Kidney epithelial cell (primary cell): ENCODE measurements around the gene PTBP3. TPM values are rescaled to one million over a fixed set of nuclear protein-coding genes. Genes with fewer than 3 reads are reported as not detected.

Experiments
- DNase-seq: peaks from one replicate; pipeline ENCODE4 v3.0.0-alpha.2; 2010; ENCODE audit warnings: low read depth
- H3K27me3 ChIP-seq: 2 replicates; pipeline ENCODE4 v1.6.0; 2011; ENCODE audit warnings: low read length; ENCODE audit not compliant: control insufficient read depth, insufficient read depth
- H3K36me3 ChIP-seq: 2 replicates; pipeline ENCODE4 v1.5.1; 2011; ENCODE audit warnings: low read length; ENCODE audit not compliant: control insufficient read depth, insufficient read depth
- H3K4me3 ChIP-seq: 2 replicates; pipeline ENCODE4 v1.5.1; 2011; ENCODE audit warnings: low read depth, mild to moderate bottlenecking, control low read depth, low read length
- total RNA-seq: library from RNA; depleted of rRNA; stranded (reverse); fragments of >200 nt; gene quantifications from 2 replicates; pipeline ENCODE4 v1.2.3, GENCODE V29; 2015
- TF ChIP-seq, protein P1 (sequence below): IDR thresholded peaks from 2 replicates; pipeline ENCODE4 v1.5.1; 2011; ENCODE audit warnings: mild to moderate bottlenecking, moderate library complexity, low read length, control low read depth, inconsistent platforms; ENCODE audit not compliant: insufficient read depth, poor library complexity, severe bottlenecking

PTBP3 gene
- total RNA-seq, 1 donor from 2014 or later = 79.8 TPM

DNA sequence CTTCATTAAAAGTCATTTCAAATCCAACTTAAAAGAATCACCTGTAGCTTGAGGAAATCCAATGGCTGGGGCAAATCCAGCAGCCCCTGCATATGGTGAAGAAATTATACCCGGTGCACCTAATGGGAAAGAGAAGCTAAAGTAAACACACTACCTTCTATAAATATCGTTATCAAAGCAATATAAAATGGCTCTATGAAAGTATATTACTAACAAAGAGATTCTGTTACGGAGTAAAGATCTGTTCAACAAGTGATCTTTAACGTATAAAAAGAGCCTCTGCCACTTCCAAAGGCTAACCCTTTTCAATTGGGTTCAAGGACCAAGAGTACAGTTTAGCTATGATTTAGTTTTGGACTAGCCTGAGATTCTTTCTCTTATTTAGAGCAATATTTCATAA is 98.6 kb downstream of the PTBP3 start:
- no peak overlapping the region for H3K4me3 ChIP-seq
- no peaks in the 10 kb centered on the region for H3K36me3 ChIP-seq
- H3K27me3 ChIP-seq = no peaks in the 10 kb centered on the region
- TF ChIP-seq, protein P1, sequence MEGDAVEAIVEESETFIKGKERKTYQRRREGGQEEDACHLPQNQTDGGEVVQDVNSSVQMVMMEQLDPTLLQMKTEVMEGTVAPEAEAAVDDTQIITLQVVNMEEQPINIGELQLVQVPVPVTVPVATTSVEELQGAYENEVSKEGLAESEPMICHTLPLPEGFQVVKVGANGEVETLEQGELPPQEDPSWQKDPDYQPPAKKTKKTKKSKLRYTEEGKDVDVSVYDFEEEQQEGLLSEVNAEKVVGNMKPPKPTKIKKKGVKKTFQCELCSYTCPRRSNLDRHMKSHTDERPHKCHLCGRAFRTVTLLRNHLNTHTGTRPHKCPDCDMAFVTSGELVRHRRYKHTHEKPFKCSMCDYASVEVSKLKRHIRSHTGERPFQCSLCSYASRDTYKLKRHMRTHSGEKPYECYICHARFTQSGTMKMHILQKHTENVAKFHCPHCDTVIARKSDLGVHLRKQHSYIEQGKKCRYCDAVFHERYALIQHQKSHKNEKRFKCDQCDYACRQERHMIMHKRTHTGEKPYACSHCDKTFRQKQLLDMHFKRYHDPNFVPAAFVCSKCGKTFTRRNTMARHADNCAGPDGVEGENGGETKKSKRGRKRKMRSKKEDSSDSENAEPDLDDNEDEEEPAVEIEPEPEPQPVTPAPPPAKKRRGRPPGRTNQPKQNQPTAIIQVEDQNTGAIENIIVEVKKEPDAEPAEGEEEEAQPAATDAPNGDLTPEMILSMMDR = no peak
- no peak for DNase-seq

DNA sequence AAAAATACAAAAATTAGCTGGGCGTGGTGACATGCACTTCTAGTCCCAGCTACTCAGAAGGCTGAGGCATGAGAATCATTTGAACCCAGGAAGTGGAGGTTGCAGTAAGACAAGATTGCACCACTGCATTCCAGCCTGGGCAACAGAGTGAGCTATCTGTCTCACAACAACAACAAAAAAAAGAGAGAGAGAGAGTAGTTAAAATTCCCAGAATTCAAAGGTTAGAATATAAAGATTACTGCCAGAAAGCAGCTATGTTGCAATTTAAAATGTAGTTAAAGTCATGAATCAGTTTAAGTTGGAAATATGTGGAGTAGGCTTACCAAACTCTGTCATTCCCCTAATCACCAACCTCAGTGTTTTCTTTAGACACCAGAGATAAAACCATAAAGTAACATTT is 99.7 kb downstream of the PTBP3 start:
- no peaks in the 10 kb centered on the region for H3K27me3 ChIP-seq
- TF ChIP-seq, protein P1 = no peak
- H3K36me3 ChIP-seq = no peaks in the 10 kb centered on the region
- DNase-seq = no peak
- no peak overlapping the region for H3K4me3 ChIP-seq

DNA sequence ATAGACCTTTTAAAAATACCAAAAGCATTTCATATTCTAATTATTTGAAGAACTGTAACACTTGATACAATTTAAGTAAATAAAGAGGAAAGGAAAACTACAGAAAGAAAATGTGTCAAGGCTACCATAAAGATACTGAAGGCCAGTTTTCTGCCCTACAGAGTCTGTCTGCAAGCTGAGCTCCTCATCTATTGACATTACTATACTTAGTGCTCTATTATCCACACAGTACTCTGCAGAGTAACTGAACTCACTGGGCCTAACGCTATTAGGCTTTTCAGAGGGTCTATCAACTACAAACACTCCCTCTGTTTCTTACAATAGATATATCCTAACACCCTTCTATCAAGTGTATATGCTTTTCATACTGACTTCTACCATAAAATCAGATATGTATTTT is 101.2 kb downstream of the PTBP3 start:
- H3K27me3 ChIP-seq = no peaks in the 10 kb centered on the region
- H3K4me3 ChIP-seq = no peak overlapping the region
- no peak for DNase-seq
- TF ChIP-seq, protein P1 = no peak
- H3K36me3 ChIP-seq = no peaks in the 10 kb centered on the region

DNA sequence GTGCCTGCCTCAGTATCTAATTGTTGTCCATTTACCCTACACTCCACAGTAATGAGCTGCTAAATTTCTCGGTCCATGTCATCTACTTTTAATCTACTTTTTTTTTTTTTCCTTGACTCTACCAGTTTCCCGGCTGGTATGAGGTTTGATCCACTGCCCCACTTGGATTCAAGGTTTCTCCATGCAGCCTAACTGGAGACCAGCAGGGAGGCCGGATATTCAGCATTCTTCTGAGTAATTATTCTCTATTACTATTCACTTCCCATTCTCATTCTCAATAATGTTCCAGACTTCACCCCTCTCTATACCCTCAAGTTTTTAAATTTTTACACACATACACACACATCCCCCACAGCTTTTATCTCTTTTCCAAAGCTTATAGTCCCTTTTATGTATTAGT is 107.3 kb downstream of the PTBP3 start:
- Histone ChIP-seq H3K36me3 (no peaks in the 10 kb centered on the region), H3K27me3 (no peaks in the 10 kb centered on the region), H3K4me3 (no peak overlapping the region)
- TF ChIP-seq, protein P1 = no peak
- DNase-seq = no peak

DNA sequence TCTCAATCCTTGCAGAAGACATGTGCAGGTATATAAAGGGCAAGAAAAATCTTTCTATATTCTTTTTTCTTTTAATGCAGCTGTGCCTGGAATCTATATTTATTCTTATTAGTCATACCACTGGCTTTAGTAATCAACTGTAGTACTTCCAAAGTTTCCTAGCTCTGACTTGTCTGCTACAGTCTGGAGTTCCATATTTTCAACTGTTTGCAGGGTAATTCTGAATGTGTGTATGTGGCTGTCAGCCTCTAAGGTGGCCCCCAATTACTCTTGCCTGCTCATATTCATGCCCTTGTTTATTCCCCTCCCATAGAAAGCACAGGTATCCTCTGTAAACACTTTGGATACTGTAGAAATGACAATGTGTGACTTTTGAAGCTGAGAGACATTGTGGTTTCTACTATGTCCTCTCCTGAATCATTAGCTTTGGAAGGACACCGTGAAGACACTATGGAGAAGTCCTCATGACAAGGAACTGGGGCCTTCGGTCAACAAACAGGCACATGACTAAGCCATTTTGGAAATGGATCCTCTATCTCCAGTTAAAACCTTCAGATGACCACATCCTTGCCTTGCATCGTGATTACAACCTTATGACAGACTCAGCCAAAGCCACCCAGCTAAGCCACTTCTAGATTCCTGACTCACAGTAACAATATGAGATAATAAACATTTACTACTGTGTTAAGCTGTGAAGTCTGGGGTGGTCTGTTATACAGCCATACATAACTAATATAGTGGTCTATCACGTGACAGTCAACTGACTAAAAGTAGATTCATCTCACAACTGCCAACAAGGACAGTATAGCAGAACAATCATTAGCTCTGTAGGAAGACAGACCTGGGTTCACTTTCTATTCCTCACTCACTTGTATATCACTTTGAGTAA is 108.8 kb downstream of the PTBP3 start:
- DNase-seq = no peak
- H3K27me3 ChIP-seq = no peaks in the 10 kb centered on the region
- H3K36me3 ChIP-seq = no peaks in the 10 kb centered on the region
- no peak overlapping the region for H3K4me3 ChIP-seq
- TF ChIP-seq, protein P1 = no peak

DNA sequence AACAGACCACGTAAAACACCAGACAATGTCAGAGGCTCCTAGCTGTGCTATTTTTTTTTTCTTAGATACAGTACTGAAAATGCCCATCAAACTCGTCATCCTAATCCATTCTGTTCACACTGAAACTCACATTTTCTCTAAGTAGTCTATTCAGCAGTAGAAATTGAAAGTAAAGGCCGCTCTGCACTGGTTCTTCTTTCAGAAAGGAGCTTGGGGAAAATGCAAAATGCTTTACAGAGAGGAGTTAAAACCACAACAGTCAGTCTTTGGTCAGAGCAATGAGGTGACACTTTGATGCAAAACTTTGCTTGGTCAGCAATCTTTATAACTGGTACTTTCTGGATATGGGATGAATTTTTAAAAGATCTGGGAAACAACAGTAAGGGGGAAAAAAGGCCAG is 114.5 kb downstream of the PTBP3 start:
- DNase-seq = no peak
- TF ChIP-seq, protein P1 = no peak
- no peaks in the 10 kb centered on the region for H3K27me3 ChIP-seq
- no peaks in the 10 kb centered on the region for H3K36me3 ChIP-seq
- H3K4me3 ChIP-seq = no peak overlapping the region
